ENCODE measurements around the gene GLUD1.
"Not testable (repeated sequence)": the region's sequence is repeated elsewhere in the genome, so short reads cannot be mapped to it uniquely, and the experiment has no call there.

GLUD1 gene

GRCh38 chr10:87089746-87090145 is 4.9 kb downstream of the GLUD1 start:
- no peak for DNase-seq (ENCODE audit: low spot score)
- no peak for TF ChIP-seq CTCF (IDR thresholded peaks at IDR 0.05; ENCODE audit: extremely low read depth, missing control alignments)

- DNase-seq (ENCODE audit: low spot score), result no peak
- no peak for TF ChIP-seq CTCF (IDR thresholded peaks at IDR 0.05; ENCODE audit: extremely low read depth, missing control alignments)
These were observed 9.1 kb downstream of the GLUD1 start for GRCh38 chr10:87085537-87085936.

GRCh38 chr10:87084291-87084782 is 10.3 kb downstream of the GLUD1 start:
- not testable (repeated sequence) for DNase-seq (ENCODE audit: low spot score)

GRCh38 chr10:87083576-87084290 is 10.9 kb downstream of the GLUD1 start:
- not testable (repeated sequence) for DNase-seq (ENCODE audit: low spot score)

GRCh38 chr10:87082219-87082618 is 12.4 kb downstream of the GLUD1 start:
- not testable (repeated sequence) for DNase-seq (ENCODE audit: low spot score)

GRCh38 chr10:87081574-87081973 is 13.1 kb downstream of the GLUD1 start:
- DNase-seq (ENCODE audit: low spot score), result not testable (repeated sequence)

- DNase-seq (ENCODE audit: low spot score), result not testable (repeated sequence)
These were observed 14.0 kb downstream of the GLUD1 start for GRCh38 chr10:87080621-87081020.

- DNase-seq (ENCODE audit: low spot score), result no peak
- TF ChIP-seq CTCF (IDR thresholded peaks at IDR 0.05; ENCODE audit: extremely low read depth, missing control alignments), result no peak
These were observed 15.4 kb downstream of the GLUD1 start for GRCh38 chr10:87079106-87079836.

GRCh38 chr10:87076421-87076820 is 18.2 kb downstream of the GLUD1 start:
- not testable (repeated sequence) for DNase-seq (ENCODE audit: low spot score)

GRCh38 chr10:87072449-87072848 is 22.2 kb downstream of the GLUD1 start:
- DNase-seq (ENCODE audit: low spot score), result no peak
- no peak for TF ChIP-seq CTCF (IDR thresholded peaks at IDR 0.05; ENCODE audit: extremely low read depth, missing control alignments)

- no peak for DNase-seq (ENCODE audit: low spot score)
- no peak for TF ChIP-seq CTCF (IDR thresholded peaks at IDR 0.05; ENCODE audit: extremely low read depth, missing control alignments)
These were observed 26.4 kb downstream of the GLUD1 start for GRCh38 chr10:87068281-87068680.

Data from GM20000 (cell line).